Right lobe of liver (tissue), 4 donors: ENCODE measurements around the gene HSD17B8.

Experiments used
- POLR2A ChIP-seq: fragments of 450-650 bp; IDR thresholded peaks from one replicate; pipeline ENCODE4 v1.6.1; 2017; ENCODE audit warnings: antibody characterized with exemption, mild to moderate bottlenecking
- TF ChIP-seq, protein P1 (sequence below), 4 donors: fragments of 200-600 bp in 3 of 4; fragments of 450-650 bp in 1 of 4; IDR thresholded peaks; one replicate each; pipeline versions ENCODE4 v1.5.1 to v1.8.0; 2016 to 2022; ENCODE audit warnings: antibody characterized with exemption in 4 of 4, mild to moderate bottlenecking in 2 of 4
- donor health status: DM: no; HTN: no; CAD: no.
- donor health status: DM: no; HTN: no; CAD: no.
- donor health status: DM: no; HTN: yes; CAD: no.

DNA sequence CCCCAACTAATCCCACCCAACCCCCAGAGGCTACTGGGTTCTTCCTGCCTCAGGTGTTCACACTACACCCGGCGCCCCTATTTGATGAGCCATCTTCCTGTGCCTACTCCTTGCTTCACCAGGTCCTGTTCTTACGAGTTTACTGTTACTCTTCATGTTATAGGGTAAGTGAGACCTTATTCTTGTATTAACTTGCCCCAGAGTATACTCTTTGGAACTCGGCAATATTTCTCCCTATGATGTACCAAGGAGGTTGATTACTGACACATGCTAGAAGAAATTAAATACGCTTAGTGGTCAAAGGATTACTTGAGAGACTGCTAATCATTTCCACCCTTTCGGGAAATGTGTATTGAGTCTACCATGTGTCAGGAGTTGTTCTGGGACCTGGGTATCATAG, 12.8 kb downstream of the HSD17B8 start:
- TF ChIP-seq POLR2A: no peak
- TF ChIP-seq, protein P1, sequence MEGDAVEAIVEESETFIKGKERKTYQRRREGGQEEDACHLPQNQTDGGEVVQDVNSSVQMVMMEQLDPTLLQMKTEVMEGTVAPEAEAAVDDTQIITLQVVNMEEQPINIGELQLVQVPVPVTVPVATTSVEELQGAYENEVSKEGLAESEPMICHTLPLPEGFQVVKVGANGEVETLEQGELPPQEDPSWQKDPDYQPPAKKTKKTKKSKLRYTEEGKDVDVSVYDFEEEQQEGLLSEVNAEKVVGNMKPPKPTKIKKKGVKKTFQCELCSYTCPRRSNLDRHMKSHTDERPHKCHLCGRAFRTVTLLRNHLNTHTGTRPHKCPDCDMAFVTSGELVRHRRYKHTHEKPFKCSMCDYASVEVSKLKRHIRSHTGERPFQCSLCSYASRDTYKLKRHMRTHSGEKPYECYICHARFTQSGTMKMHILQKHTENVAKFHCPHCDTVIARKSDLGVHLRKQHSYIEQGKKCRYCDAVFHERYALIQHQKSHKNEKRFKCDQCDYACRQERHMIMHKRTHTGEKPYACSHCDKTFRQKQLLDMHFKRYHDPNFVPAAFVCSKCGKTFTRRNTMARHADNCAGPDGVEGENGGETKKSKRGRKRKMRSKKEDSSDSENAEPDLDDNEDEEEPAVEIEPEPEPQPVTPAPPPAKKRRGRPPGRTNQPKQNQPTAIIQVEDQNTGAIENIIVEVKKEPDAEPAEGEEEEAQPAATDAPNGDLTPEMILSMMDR (IDR thresholded peaks at IDR 0.05): no peak
